Measurements from ENCODE around the gene ZNF267.
A peak's percentile ranks its signal among the peaks of the same experiment; 100 is the strongest.
"Not testable (repeated sequence)": the region's sequence is repeated elsewhere in the genome, so short reads cannot be mapped to it uniquely, and the experiment has no call there.

ZNF267 gene

DNA sequence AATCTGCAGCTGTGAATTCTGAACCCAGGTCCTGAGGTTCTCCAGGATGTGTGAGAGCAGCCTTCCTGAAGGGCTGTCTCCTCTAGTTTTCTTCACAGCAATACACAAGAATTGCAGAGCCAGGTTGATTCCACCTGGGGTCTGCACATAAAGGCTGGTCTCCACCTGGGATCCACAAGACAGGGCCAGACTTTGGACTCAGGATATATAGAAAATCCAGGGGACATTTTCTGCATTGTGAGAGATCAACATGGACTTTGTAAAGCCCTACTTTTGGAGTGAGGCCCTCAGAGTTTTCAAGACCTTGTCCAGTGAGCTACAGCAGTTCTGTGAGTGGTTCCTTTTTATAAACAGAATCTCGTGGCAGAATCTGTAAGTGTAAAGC lies 6.3 kb downstream of the ZNF267 start:
- no peak for DNase-seq (ENCODE audit: low read depth in 2 of 2)

DNA sequence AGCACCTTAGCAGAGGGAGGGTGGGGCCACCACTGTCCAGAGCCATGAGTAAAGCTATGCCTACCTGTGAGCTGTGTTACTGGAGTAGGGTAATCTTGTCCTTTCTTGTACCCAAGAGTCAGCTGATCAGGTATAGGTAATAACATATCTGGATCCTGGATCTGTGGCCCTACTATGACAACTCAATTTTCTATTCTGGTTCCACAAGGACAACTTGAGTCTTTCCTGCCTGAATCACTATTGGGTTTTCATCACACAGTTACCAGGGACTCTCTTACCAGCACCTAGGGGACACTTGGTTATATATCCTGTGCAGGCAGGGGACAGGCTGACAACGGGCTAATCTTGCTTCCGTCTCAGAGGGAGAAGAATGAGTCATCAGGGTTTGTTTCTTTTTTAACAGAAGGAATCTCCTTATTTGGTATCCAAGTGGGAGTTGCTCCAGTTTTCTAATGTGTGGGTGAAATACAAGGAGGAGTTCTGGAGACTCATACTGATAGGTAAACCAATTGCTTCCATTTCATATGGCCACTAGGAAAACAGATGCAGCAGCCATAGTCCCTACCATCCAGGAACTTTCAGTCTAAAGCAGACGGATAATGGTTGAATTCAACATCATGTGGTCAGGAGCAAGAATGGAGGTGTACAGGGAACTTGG lies 6.8 kb downstream of the ZNF267 start:
- DNase-seq (ENCODE audit: low read depth in 2 of 2) = no peak

DNA sequence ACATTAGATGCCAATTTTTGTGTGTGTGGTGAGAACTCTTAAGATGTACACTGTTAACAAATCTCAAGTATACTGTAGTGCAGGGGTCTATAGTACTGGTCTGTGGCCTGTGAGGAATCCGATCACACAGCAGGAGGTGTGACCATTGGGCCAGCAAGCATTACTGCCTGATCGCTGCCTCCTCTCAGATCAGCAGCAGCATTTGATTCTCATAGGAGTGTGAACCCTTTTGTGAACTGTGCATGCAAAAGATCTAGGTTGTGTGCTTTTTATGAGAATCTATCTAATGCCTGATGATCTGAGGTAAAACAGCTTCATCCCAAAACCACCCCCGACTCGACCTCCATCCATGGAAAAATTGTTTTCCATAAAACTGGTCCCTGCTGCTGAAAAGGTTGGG lies 12.6 kb downstream of the ZNF267 start:
- DNase-seq (ENCODE audit: low read depth in 2 of 2) = no peak

DNA sequence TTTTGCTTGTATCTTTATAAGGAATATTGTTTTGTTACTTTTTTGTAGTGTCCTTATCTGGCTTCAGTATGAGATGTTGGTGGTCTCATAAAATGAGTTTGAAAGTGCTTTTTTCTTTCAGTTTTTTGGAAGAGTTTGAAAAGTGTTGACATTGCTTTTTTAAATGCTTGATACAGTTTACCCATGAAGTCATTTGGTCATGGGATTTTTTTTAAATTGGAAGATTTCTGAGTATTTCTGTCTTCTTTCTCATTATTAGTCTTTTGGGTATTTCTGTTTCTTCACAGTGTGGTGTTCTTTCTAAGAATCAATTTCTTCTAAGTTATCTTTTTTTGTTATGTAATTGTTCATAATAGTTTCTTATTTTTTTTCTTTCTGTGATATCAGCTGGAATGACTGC lies 15.1 kb downstream of the ZNF267 start:
- DNase-seq (ENCODE audit: low read depth in 2 of 2) = no peak

DNA sequence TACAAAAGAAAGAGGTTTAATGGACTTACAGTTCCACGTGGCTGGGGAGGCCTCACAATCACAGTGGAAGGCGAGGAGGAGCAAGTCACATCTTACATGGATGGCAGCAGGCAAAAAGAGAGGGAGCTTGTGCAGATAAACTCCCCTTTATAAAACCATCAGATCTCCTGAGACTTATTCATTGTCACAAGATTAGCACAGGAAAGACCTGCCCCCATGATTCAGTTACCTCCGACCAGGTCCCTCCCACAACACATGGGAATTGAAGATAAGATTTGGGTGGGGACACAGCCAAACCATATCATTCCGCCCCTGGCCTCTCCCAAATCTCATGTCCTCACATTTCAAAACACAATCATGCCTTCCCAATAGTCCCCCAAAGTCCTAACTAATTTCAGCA lies 18.5 kb downstream of the ZNF267 start:
- DNase-seq (ENCODE audit: low read depth in 2 of 2) = not testable (repeated sequence)

DNA sequence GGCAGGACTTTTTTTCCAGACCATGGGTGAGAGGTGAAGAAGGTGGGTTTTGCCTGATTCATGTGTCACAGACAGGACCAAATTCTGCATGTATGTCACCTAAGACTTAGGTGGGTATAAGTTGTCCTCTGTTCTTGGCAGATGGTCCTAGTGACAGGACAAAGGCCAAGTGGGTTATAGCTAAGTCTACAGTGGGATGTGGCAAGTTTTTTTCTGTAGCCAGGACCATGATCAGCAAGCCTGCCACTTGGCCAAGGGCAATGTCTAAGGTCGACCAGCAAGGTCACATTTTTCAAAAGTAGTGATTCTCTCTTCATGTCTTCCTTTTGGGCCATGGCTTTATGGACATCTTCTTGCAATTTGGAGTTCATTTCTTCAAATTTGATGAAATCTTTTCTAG lies 20.2 kb downstream of the ZNF267 start:
- no peak for DNase-seq (ENCODE audit: low read depth in 2 of 2)

DNA sequence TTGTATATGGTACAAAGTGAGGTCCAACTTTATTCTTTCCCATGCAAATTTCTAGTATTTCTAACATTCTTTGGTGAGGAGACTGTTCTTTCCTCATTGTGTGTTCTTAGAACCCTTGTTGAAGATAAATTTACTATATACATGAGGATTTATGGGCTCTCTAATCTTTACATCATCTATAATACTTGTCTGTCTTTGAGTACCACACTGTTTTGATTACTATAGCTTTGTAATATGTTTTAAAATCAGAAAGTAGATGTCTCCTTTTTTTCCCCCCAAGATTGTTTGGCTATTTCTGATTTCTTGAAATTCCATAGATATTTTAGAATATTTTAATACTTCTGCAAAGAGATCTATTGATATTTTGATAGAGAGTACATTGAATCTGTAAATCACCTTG lies 23.7 kb downstream of the ZNF267 start:
- no peak for DNase-seq (ENCODE audit: low read depth in 2 of 2)

DNA sequence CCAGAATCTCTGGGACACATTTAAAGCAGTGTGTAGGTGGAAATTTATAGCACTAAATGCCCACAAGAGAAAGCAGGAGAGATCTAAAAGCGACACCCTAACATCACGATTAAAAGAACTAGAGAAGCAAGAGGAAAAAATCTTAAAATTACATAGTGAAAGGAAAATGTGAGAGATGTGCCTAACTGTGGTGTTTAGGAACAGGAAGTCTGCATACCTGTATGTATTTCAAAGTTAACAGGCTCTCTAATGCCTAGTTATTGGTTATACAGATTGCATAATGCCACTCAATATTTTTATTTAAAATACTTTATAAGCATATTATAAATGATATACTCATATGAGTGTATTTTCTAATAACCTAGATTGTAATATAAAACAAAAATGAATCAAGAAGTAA lies 25.9 kb downstream of the ZNF267 start:
- no peak for DNase-seq (ENCODE audit: low read depth in 2 of 2)

DNA sequence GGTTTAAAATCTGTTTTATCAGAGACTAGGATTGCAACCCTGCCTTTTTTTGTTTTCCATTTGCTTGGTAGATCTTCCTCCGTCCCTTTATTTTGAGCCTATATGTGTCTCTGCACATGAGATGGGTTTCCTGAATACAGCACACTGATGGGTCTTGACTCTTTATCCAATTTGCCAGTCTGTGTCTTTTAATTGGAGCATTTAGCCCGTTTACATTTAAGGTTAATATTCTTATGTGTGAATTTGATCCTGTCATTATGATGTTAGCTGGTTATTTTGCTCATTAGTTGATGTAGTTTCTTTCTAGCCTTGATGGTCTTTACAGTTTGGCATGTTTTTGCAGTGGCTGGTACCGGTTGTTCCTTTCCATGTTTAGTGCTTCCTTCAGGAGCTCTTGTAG lies 31.0 kb downstream of the ZNF267 start:
- DNase-seq (ENCODE audit: low read depth in 2 of 2) = not testable (repeated sequence)

DNA sequence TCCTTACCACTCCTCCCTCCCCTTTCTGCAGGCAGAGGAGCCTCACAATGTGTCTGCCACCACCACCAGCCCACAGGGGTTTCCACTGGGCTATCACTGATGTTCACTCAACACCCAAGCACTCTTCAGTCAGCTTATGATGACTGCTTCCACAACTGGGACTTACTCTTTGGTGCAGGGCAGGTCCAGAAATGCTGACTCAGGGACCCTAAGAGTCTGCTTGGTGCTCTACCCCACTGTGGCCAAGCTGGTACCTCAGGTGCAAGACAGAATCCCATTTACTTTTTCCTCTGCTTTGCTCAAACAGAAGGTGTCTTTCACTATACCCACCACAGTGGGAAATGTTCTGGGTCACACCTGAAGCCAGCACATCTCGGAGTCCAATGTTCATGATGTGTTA lies 40.1 kb downstream of the ZNF267 start:
- DNase-seq (ENCODE audit: low read depth in 2 of 2) = no peak

DNA sequence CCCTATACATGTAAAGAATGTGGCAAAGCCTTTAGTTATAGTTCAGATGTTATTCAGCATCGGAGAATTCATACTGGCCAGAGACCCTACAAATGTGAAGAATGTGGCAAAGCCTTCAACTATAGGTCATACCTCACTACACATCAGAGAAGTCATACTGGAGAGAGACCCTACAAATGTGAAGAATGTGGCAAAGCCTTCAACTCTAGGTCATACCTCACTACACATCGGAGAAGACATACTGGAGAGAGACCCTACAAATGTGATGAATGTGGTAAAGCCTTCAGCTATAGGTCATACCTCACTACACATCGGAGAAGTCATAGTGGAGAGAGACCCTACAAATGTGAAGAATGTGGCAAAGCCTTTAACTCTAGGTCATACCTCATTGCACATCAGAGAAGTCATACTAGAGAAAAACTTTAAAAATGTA lies 42.5 kb downstream of the ZNF267 start:
- no peak for DNase-seq (ENCODE audit: low read depth in 2 of 2)

DNA sequence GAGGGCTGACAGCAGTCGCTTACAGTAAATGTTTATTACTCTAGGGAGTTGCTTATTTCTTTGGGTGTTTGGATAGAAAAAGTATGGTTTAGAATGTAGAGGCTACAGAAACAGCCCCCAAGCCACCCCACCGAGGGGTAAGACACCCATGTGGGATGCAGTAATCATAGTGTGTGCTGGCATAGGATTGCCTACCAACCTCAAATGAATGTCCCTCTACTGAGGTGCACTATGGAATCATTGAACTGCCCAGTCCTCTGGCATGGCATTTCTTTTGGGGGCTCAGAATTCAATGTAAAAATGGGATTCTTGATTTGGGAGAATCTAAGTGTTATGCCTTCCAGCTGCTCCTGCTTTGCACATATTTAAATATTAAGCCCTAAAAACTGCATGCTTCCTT lies 46.8 kb downstream of the ZNF267 start:
- no peak for DNase-seq (ENCODE audit: low read depth in 2 of 2)

DNA sequence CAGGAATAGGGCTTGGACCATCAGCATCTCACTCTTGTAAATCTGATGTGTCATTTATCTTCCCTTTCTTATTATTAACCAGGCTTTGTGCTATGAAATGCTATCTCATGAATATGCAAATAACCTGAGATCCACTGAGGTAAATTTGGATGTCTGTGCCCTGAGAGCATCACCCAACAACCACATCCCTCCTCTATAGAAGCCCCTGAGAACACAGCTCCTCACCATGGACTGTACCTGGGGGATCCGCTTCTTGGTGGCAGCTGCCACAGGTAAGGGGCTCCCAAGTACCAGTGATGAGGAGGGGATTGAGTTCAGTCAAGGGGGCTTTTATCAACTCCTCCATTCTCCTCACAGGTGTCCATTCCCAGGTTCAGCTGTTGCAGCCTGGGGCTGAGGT lies 78.2 kb downstream of the ZNF267 start:
- DNase-seq (ENCODE audit: low read depth in 2 of 2) = not testable (repeated sequence)

DNA sequence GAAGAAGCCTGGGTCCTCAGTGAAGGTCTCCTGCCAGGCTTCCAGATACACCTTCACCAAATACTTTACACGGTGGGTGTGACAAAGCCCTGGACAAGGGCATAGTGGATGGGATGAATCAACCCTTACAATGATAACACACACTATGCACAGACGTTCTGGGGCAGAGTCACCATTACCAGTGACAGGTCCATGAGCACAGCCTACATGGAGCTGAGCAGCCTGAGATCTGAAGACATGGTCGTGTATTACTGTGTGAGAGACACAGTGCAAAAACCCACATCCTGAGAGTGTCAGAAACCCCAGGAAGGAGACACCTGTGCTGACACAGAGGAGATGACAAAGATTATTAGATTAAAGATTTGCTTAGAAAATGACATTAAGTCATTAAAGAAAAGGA lies 78.6 kb downstream of the ZNF267 start:
- not testable (repeated sequence) for DNase-seq (ENCODE audit: low read depth in 2 of 2)

DNA sequence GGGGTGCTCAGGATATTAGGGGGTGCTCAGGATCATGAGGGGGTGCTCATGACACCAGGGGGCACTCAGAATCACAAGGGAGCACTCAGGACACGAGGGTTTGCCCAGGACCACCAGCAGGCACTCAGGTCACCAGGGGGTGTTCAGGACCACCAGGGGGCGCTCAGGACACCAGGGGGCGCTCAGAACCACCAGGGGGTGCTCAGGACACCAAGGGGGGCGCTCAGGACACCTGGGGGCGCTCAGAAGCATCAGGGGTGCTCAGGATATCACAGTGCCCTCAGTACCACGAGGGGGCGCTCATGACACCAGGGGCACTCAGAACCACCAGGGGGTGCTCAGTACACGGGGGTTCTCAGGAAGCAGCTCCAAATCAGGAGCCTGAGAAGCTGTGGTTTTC lies 82.6 kb downstream of the ZNF267 start:
- DNase-seq (ENCODE audit: low read depth in 2 of 2) = peak in 1 of 2 experiments; percentile 2

DNA sequence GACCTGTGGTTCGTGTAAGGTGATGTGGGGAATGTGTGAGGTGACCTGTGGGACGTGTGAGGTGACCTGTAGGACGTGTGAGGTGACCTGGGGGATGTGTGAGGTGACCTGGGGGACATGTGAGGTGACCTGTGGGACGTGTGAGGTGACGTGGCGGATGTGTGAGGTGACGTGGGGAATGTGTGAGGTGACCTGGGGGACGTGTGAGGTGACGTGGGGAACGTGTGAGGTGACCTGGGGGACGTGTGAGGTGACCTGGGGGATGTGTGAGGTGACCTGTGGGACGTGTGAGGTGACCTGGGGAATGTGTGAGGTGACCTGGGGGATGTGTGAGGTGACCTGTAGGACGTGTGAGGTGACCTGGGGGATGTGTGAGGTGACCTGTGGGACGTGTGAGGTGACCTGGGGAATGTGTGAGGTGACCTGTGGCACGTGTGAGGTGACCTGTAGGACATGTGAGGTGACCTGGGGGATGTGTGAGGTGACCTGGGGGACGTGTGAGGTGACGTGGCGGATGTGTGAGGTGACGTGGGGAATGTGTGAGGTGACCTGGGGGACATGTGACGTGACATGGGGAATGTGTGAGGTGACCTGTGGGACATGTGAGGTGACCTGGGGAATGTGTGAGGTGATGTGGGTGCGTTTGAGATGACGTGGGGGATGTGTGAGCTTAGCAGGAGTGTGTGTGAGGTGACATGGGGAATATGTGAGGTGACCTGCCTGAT lies 86.7 kb downstream of the ZNF267 start:
- DNase-seq (ENCODE audit: low read depth in 2 of 2) = not testable (repeated sequence)

Data from stimulated activated CD4-positive, alpha-beta T cell treated with anti-CD3 and anti-CD28 coated beads, Interleukin-12 subunit alpha, Interleukin-12 subunit beta, amount 100 ng/mL, for 24 hours (primary cell).